IPS-NIHi11 (cell line): ENCODE measurements around the gene SCN3B.

ENCODE experiments used
- DNase-seq: peaks from one replicate; pipeline ENCODE4 v3.0.0; 2012; ENCODE audit warnings: mixed read lengths, low spot score

The SCN3B gene

GRCh38 chr11:123653827-123654565 is 428 bp downstream of the SCN3B start:
- DNase-seq, result peak; percentile 80

- no peak for DNase-seq
These were observed 969 bp downstream of the SCN3B start for GRCh38 chr11:123653483-123653826.

- no peak for DNase-seq
These were observed 1.8 kb downstream of the SCN3B start for GRCh38 chr11:123652599-123652998.

GRCh38 chr11:123650901-123651300 is 3.5 kb downstream of the SCN3B start:
- DNase-seq, result no peak

GRCh38 chr11:123645286-123645975 is 9.0 kb downstream of the SCN3B start:
- DNase-seq, result no peak

GRCh38 chr11:123642435-123642834 is 12.0 kb downstream of the SCN3B start:
- no peak for DNase-seq

- DNase-seq, result no peak
These were observed 13.0 kb downstream of the SCN3B start for GRCh38 chr11:123641495-123641840.

- peak; percentile 81 for DNase-seq
These were observed 13.5 kb downstream of the SCN3B start for GRCh38 chr11:123640677-123641494.

- no peak for DNase-seq
These were observed 14.4 kb downstream of the SCN3B start for GRCh38 chr11:123640029-123640428.

GRCh38 chr11:123630126-123630608 is 24.3 kb downstream of the SCN3B start:
- no peak for DNase-seq

GRCh38 chr11:123628936-123629683 is 25.3 kb downstream of the SCN3B start:
- no peak for DNase-seq

- DNase-seq, result no peak
These were observed 29.4 kb downstream of the SCN3B start for GRCh38 chr11:123624974-123625373.

- no peak for DNase-seq
These were observed 31.8 kb downstream of the SCN3B start for GRCh38 chr11:123622576-123622975.

GRCh38 chr11:123616505-123617198 is 37.8 kb downstream of the SCN3B start:
- DNase-seq, result no peak

- no peak for DNase-seq
These were observed 42.7 kb downstream of the SCN3B start for GRCh38 chr11:123611698-123612097.

GRCh38 chr11:123608945-123609344 is 45.5 kb downstream of the SCN3B start:
- DNase-seq, result no peak

- no peak for DNase-seq
These were observed 46.1 kb downstream of the SCN3B start for GRCh38 chr11:123608371-123608770.

GRCh38 chr11:123607781-123608180 is 46.6 kb downstream of the SCN3B start:
- DNase-seq, result no peak

- no peak for DNase-seq
These were observed 50.8 kb downstream of the SCN3B start for GRCh38 chr11:123603666-123604065.

GRCh38 chr11:123601743-123602142 is 52.7 kb downstream of the SCN3B start:
- no peak for DNase-seq

GRCh38 chr11:123601136-123601535 is 53.3 kb downstream of the SCN3B start:
- no peak for DNase-seq
